ENCODE data around the gene ANGPT4. TPM values are rescaled to one million over a fixed set of nuclear protein-coding genes. Genes with fewer than 3 reads are reported as not detected.

The ANGPT4 gene
- total and polyA plus RNA-seq, 2 of the 8 experiments (the other 6 are each of a cell fraction or from before 2014, with no cell fraction given), result 0.07 to 0.33 TPM

DNA sequence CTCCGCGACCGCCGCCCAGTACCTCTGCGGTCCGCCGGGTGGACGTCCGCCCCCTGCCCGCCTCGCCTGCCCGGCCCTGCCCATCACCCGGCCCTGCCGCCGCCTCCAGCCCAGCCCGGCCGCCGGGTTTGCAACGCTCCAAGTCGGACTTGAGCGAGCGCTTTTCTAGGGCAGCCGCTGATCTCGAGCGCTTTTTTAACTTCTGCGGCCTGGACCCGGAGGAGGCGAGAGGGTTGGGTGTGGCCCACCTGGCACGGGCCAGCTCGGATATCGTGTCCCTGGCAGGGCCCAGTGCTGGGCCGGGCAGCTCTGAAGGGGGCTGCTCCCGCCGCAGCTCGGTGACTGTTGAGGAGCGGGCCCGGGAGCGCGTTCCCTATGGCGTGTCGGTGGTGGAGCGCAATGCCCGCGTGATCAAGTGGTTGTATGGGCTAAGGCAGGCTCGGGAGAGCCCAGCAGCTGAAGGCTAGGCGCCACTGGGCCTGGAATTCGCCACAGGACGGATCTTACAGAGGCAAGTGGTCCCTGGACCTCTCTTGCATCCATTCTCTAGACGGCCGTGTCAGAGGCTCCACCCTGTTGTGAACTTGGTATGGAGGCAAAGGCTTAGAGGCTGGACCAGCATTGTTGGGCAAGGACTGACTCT is 70.8 kb downstream of the ANGPT4 start:
- Histone ChIP-seq H3K9me3 (ENCODE audit: insufficient read depth in 2 of 2, low read depth in 1 of 2, low read length in 1 of 2) (no peaks in the 10 kb centered on the region), H4K20me1 (replicated peaks in 1 of 2; ENCODE audit: control insufficient read depth in 1 of 2, insufficient read depth in 2 of 2, low read length in 2 of 2) (peaks cover 7 to 19% of the 10 kb centered on the region in 2 experiments), H2BK15ac (ENCODE audit: low read length) (no peak overlapping the region), H3K4me1 (replicated peaks in 1 of 4; ENCODE audit: control insufficient read depth in 3 of 4, insufficient read depth in 4 of 4, low read length in 3 of 4) (peaks cover 3 to 33% (median 15%) of the 10 kb centered on the region in 4 experiments), H3K27ac (ENCODE audit: low read depth, low read length) (no peak overlapping the region), H3K56ac (replicated peaks; ENCODE audit: insufficient read length, low read depth, low read length) (no peak overlapping the region), H3K23ac (ENCODE audit: insufficient read length) (no peak overlapping the region), H4K5ac (ENCODE audit: insufficient read length, low read depth, low read length) (no peak overlapping the region), H3K18ac (ENCODE audit: extremely low read depth, low read length) (no peak overlapping the region; the same call in 1 of the 2 replicates), H4K8ac (ENCODE audit: extremely low read depth, insufficient read depth, low read length) (peak overlapping the region; percentile 78; the same call in 1 of the 2 replicates), H2BK20ac (ENCODE audit: low read length) (no peak overlapping the region), H3K79me2 (ENCODE audit: control insufficient read depth in 1 of 2, insufficient read depth in 2 of 2, low read length in 2 of 2) (no peaks in the 10 kb centered on the region), H3K14ac (ENCODE audit: insufficient read length) (no peak overlapping the region), H2AFZ (ENCODE audit: low read length) (no peak overlapping the region), H3K4me3 (ENCODE audit: extremely low read depth in 1 of 4, insufficient read depth in 2 of 4, low read depth in 3 of 4, low read length in 4 of 4) (peak overlapping the region; percentile 43 to 76 (median 58)), H3K9ac (replicated peaks in 1 of 4; ENCODE audit: extremely low read depth in 1 of 4, low read depth in 3 of 4, low read length in 3 of 4) (no peak overlapping the region), H2AK5ac (ENCODE audit: low read depth, low read length) (no peak overlapping the region), H2BK120ac (replicated peaks; ENCODE audit: low read depth, low read length) (no peak overlapping the region), H3K4me2 (ENCODE audit: insufficient read depth in 1 of 2, low read depth in 2 of 2, low read length in 2 of 2) (peak overlapping the region; percentile 79 to 84), H4K91ac (replicated peaks; ENCODE audit: insufficient read length, low read length) (peak overlapping the region; percentile 65), H3K79me1 (ENCODE audit: low read depth, low read length) (no peaks in the 10 kb centered on the region; the same call in 1 of the 2 replicates), H2BK12ac (ENCODE audit: low read depth, low read length) (no peak overlapping the region), H2BK5ac (ENCODE audit: low read depth, low read length) (no peak overlapping the region), H3K4ac (replicated peaks; ENCODE audit: insufficient read length, low read depth, low read length) (no peak overlapping the region), H3K27me3 (replicated peaks in 1 of 4; ENCODE audit: control insufficient read depth in 3 of 4, extremely low read depth in 1 of 4, insufficient read depth in 3 of 4, low read length in 3 of 4) (peaks cover 2 to 42% (median 35%) of the 10 kb centered on the region in 4 experiments), H3K36me3 (ENCODE audit: control insufficient read depth in 2 of 4, insufficient read depth in 4 of 4, low read length in 3 of 4) (no peaks in the 10 kb centered on the region), H3K23me2 (ENCODE audit: low read depth, low read length) (peaks cover 24% of the 10 kb centered on the region; the same call in 1 of the 2 replicates)
- 23% methylated on average over 24 of the region's 50 CpGs; no CpG with 5 or more reads in 1 of the 2 experiments for WGBS, 2 experiments (ENCODE audit: extremely low coverage in 1 of 2, insufficient coverage in 1 of 2, insufficient read length in 1 of 2, insufficient replicate concordance in 2 of 2, low coverage in 1 of 2, low lambda C conversion rate in 2 of 2, missing lambda C conversion rate in 1 of 2)
- POLR2A ChIA-PET (ENCODE audit: partially characterized antibody), result interaction anchor here (1.1 kb wide), 1 partner anchor 10 kb away, joined by 3 read pairs; no protein-coding TSS in a partner anchor
- FAIRE-seq (no peak), DNase-seq (ENCODE audit: low read depth in 1 of 2, low spot score in 2 of 2) (peak in 1 of 2 experiments; percentile 58)
- CTCF ChIA-PET (ENCODE audit: partially characterized antibody), result interaction anchor here (0.8 to 1.0 kb wide), 2 partner anchors 9 to 30 kb away, joined by 3 read pairs; no protein-coding TSS in a partner anchor
- TF ChIP-seq SUZ12 (IDR thresholded peaks at IDR 0.05; ENCODE audit: low read length) (peak; percentile 46; the same call in 1 of the 2 replicates), ASH2L (IDR thresholded peaks at IDR 0.05; ENCODE audit: low read length) (peak; percentile 7), SP2 (IDR thresholded peaks at IDR 0.05; ENCODE audit: low read length) (no peak)
